Kidney (tissue), 14 donors: ENCODE results near the gene MAP2K7. TPM values are rescaled to one million over a fixed set of nuclear protein-coding genes. Genes with fewer than 3 reads are reported as not detected.
"Not testable (repeated sequence)": the region's sequence is repeated elsewhere in the genome, so short reads cannot be mapped to it uniquely, and the experiment has no call there.

Source experiments
- DNase-seq, 5 donors: peaks; one replicate each; pipeline ENCODE4 v3.0.0-alpha.2; 2013 to 2020
- FAIRE-seq: peaks from 2 replicates; lab custom pipeline; 2012; peaks lifted over from hg19 to GRCh38; lab: Jason Lieb, UNC
- H3K27ac ChIP-seq, 2 donors: one replicate each; pipeline ENCODE4 v1.7.0; 2013; ENCODE audit warnings: low read depth in 2 of 2, low read length in 2 of 2, inconsistent platforms in 1 of 2
- H3K27me3 ChIP-seq: one replicate; pipeline ENCODE4 v1.7.1; 2013; ENCODE audit warnings: low read length, inconsistent platforms; ENCODE audit not compliant: control insufficient read depth, insufficient read depth
- H3K36me3 ChIP-seq, 3 donors: one replicate each; pipeline versions ENCODE4 v1.7.0 to v1.7.1; 2013; ENCODE audit warnings: low read length in 3 of 3, control low read depth in 1 of 3, inconsistent platforms in 1 of 3; ENCODE audit not compliant: insufficient read depth in 3 of 3, control insufficient read depth in 2 of 3
- H3K4me1 ChIP-seq, 3 donors: one replicate each; pipeline versions ENCODE4 v1.7.0 to v1.7.1; 2013; ENCODE audit warnings: low read length in 3 of 3, inconsistent platforms in 1 of 3, low read depth in 1 of 3; ENCODE audit not compliant: control insufficient read depth in 2 of 3, insufficient read depth in 2 of 3
- H3K4me3 ChIP-seq, 3 donors: one replicate each; pipeline versions ENCODE4 v1.7.0 to v1.8.1; 2013; ENCODE audit warnings: low read length in 3 of 3, control low read depth in 1 of 3, inconsistent platforms in 1 of 3
- H3K9ac ChIP-seq, 3 donors: one replicate each; pipeline versions ENCODE4 v1.7.0 to v1.7.1; 2013; ENCODE audit warnings: low read length in 3 of 3, control low read depth in 1 of 3, inconsistent platforms in 1 of 3
- H3K9me3 ChIP-seq, 3 donors: one replicate each; pipeline versions ENCODE4 v1.7.0 to v1.7.1; 2013; ENCODE audit warnings: low read length in 3 of 3, control low read depth in 1 of 3, inconsistent platforms in 1 of 3; ENCODE audit not compliant: control insufficient read depth in 2 of 3, insufficient read depth in 1 of 3
- CTCF ChIP-seq: IDR thresholded peaks from 3 replicates; pipeline ENCODE4 v1.5.1; 2012; ENCODE audit warnings: mild to moderate bottlenecking, moderate library complexity, borderline replicate concordance; ENCODE audit not compliant: insufficient read depth; ENCODE audit errors: extremely low read depth
- intact Hi-C: fragments of 100-400 bp; cut with DNase I; formaldehyde crosslinking; loops from one replicate; pipeline ENCODE4 v1.11.1; 2022
- polyA plus RNA-seq: library from polyadenylated mRNA; stranded (reverse); fragments of 350-450 nt; fragmentation: Illumina TruSeq; extraction: RNeasy Lipid Tissue Mini Kit (QIAGEN cat#74804); gene quantifications from one replicate; pipeline ENCODE4 v1.2.3, GENCODE V29; 2014; ENCODE audit warnings: low read depth, low replicate concordance; ENCODE audit not compliant: insufficient read depth
- total RNA-seq: library from RNA; stranded (reverse); fragmentation: NEBNext Ultra II Directional; extraction: Animal tissue kit (Norgen Biotek cat#: 25700); gene quantifications from one replicate; pipeline ENCODE4 v1.2.1, GENCODE V29; 2021
- donor health status: control.
- donor health status: control.
- donor health status: control.
- donor health status: control.
- donor health status: control.
- donor health status: DM: yes; HTN: yes; CAD: no.
- donor health status: Normal renal cell carcinoma (clear cell type).

Gene MAP2K7
- total and polyA plus RNA-seq, 2 donors from 2014 or later: 16.7 to 37.0 TPM

GRCh38 chr19:7856679-7857663, 46.7 kb upstream of the MAP2K7 start:
- H3K9ac ChIP-seq: no peak overlapping the region
- H3K27ac ChIP-seq: no peak overlapping the region
- no peaks in the 10 kb centered on the region for H3K9me3 ChIP-seq
- no peak for TF ChIP-seq CTCF
- no peak overlapping the region for H3K4me3 ChIP-seq
- FAIRE-seq (no peak), DNase-seq (peak in 1 of 5 donors; percentile 31)
- no peaks in the 10 kb centered on the region for H3K36me3 ChIP-seq
- H3K27me3 ChIP-seq: no peaks in the 10 kb centered on the region
- peaks cover 0 to under 1% (median 0%) of the 10 kb centered on the region in 3 donors for H3K4me1 ChIP-seq
- intact Hi-C loops: no loop called here

GRCh38 chr19:7857727-7858108, 46.0 kb upstream of the MAP2K7 start:
- Histone ChIP-seq H3K4me3 (no peak overlapping the region), H3K4me1 (peaks cover 0 to 3% (median 0%) of the 10 kb centered on the region in 3 donors), H3K9me3 (no peaks in the 10 kb centered on the region), H3K36me3 (no peaks in the 10 kb centered on the region), H3K27me3 (no peaks in the 10 kb centered on the region), H3K27ac (no peak overlapping the region), H3K9ac (no peak overlapping the region)
- TF ChIP-seq CTCF: no peak
- FAIRE-seq (no peak), DNase-seq (no peak)
- intact Hi-C loops: no loop called here

- DNase-seq (peak in 4 of 5 donors; percentile 56 to 84 (median 66)), FAIRE-seq (no peak)
- TF ChIP-seq CTCF: no peak
- Histone ChIP-seq H3K4me3 (no peak overlapping the region), H3K9me3 (no peaks in the 10 kb centered on the region), H3K36me3 (no peaks in the 10 kb centered on the region), H3K27me3 (no peaks in the 10 kb centered on the region), H3K9ac (no peak overlapping the region), H3K27ac (no peak overlapping the region), H3K4me1 (peaks cover 0 to 3% (median 0%) of the 10 kb centered on the region in 3 donors)
- intact Hi-C loops: no loop called here
Measured at GRCh38 chr19:7858109-7858770, 45.4 kb upstream of the MAP2K7 start.

GRCh38 chr19:7859087-7859486, 44.6 kb upstream of the MAP2K7 start:
- H3K4me3 ChIP-seq, H3K9me3 ChIP-seq, H3K27me3 ChIP-seq, H3K27ac ChIP-seq, FAIRE-seq, H3K9ac ChIP-seq, intact Hi-C loops, H3K36me3 ChIP-seq, H3K4me1 ChIP-seq: not testable (repeated sequence)
- DNase-seq: peak in 1 of 5 donors; percentile 45
